Renal cortex interstitium (tissue), 11 donors: Measurements from ENCODE around the gene PGBD5. TPM values are rescaled to one million over a fixed set of nuclear protein-coding genes. Genes with fewer than 3 reads are reported as not detected.
"Not testable (repeated sequence)": the region's sequence is repeated elsewhere in the genome, so short reads cannot be mapped to it uniquely, and the experiment has no call there.

Source experiments
- DNase-seq, 11 donors: peaks; one replicate each; pipeline ENCODE4 v3.0.0-alpha.2; 2013; ENCODE audit warnings: low read depth in 9 of 11, low spot score in 4 of 11; ENCODE audit errors: extremely low read depth in 1 of 11
- polyA plus RNA-seq, 3 donors: library from polyadenylated mRNA; unstranded; fragments of 120-200 nt; gene quantifications; one replicate each; pipeline ENCODE4 v1.2.1, GENCODE V29; 2013; ENCODE audit not compliant: insufficient read length in 3 of 3

The PGBD5 gene
- polyA plus RNA-seq, 3 donors, result 7.0 to 8.1 (median 7.8) TPM

DNA sequence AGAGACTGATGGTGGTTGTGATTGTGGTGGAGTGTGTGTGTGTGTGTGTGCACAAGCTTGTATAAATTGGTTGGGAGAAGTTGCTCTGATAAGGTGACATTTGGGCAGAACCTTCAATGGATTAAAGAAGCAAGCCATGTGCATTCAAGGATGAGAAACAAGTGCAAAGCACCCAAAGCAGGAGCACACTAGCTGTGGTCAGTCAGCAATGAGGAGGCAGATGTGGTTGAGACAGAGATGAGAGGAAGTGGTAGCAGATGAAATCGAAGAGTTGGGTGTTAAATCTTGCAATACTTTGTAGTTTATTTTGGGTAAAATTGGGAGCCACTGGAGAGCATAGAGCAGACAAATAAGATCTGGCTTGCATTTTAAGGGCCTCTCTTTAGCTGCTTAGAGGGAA lies 4.4 kb upstream of the PGBD5 start:
- no peak for DNase-seq

DNA sequence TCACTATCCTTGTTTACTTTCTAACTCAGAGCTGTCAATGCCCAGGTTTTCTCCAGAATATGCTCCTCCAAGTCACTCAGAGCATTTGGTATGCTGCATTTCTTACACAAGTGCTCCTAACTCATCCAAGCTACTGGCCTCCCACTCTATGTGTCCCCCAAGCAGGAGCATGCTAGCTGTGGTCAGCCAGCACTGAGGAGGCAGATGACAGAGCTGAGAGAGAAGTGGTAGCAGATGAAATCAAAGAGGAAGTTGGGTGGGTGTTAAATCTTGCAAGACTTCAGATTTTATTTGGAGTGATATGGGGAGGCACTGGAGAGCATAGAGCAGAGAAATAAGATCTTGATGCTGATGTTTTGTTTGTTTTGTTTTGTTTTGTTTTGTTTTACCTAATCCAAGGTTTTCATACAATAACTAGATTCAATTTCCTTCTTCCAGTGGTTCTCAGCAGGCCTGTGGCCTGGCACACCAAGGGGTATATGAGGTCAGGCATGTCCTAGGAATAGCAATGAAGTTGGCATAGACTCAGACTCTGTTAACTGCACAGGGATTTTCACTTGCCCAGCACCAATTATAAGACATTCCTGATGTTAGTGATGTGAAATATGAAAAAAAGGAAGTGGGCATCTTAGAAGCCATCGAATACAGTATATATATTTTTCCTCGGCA lies 3.1 kb upstream of the PGBD5 start:
- no peak for DNase-seq

DNA sequence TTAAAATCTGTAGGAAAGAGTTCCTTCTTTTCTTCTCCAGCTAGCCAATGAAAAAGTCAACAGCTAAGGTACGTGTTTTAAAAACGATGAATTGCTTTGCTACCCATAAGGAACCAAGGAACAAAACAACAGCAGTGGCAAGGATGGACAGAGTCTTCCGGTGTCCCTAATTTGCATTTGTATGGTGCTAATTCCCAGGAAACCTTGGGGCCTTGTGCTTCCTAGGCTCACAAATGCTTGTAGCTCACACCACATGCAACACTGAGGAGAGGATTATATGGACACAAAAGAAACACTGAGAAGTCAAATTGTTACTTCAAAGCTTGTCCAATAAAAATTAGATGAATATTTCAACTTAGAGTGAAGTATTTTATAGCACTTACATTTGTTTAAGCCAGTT lies 1.8 kb upstream of the PGBD5 start:
- DNase-seq, result no peak

DNA sequence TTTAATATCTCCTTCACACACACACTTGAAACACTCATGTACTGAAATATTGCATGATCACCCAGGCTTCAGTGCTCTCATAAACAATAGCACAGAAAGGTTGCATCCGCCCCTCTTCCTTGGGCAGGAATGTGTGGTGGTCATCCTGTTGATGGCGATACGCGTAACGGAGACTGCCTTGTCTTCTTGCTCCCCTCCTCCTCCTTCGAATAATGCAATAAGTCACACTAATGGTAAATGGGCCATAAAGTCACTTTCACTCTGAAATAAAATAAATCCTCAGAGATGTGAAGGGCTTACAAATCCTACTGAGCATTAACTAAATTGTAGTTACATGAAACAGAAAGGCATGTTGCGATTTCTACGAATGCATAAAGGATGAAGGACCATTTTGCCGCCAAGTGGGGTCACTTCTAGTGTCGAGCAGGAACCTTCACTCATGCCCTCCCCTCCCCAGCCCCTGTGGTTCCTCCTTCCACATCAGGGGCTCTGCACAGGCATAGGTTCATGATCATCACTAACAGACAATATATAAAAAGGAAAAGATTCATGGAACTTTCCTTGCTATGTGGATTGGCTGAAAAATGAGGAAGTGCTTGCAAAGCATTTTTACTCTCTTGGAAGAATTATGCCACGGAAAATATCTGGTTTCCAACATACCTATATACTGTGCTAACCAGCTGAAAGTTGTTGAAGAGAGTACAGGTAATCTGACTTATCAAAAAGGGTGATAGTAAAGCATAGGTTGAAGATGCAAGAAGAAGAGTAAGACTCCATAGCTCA lies 1.2 kb upstream of the PGBD5 start:
- no peak for DNase-seq

DNA sequence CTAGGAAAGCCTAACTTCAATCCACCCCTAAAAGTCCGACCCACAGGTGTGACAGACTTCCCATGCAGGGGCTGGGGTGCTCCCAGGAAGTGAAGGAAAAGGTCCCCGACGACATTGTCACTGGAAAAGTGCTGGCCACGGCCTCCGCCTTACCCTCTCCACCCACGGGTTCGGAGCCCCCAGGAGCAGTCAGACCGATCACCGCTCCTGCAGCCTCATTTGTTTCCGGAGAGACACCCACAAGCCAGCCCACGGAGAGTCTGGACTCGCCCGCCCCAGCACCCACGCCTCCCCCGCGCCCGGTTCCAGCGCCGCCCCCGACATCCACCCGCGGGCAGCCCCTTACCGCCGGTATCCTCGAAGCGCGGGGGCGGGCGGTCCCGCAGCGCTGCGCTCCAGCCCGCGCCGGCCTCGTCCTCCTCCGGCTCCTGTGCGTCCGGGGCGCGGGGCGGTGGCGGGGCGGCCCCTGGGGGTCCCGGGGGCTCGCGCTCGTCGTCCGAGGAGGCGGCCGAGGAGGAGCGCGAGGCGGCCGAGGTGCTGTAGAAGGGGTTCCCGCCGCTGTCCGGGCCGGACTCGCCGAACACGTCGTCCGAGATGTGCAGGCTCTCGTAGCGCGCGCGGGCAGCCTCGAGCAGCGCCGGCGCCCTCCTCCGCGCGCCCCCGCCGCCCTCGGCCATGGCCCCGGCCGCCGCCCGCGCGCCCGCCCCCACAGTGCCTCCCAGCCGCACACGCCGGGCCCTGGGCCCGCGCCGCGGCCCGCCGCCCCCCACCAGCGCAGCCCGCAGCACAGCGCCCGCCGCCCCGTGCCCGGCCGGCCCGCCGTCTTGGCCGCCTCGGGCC lies 660 bp downstream of the PGBD5 start:
- no peak for DNase-seq

DNA sequence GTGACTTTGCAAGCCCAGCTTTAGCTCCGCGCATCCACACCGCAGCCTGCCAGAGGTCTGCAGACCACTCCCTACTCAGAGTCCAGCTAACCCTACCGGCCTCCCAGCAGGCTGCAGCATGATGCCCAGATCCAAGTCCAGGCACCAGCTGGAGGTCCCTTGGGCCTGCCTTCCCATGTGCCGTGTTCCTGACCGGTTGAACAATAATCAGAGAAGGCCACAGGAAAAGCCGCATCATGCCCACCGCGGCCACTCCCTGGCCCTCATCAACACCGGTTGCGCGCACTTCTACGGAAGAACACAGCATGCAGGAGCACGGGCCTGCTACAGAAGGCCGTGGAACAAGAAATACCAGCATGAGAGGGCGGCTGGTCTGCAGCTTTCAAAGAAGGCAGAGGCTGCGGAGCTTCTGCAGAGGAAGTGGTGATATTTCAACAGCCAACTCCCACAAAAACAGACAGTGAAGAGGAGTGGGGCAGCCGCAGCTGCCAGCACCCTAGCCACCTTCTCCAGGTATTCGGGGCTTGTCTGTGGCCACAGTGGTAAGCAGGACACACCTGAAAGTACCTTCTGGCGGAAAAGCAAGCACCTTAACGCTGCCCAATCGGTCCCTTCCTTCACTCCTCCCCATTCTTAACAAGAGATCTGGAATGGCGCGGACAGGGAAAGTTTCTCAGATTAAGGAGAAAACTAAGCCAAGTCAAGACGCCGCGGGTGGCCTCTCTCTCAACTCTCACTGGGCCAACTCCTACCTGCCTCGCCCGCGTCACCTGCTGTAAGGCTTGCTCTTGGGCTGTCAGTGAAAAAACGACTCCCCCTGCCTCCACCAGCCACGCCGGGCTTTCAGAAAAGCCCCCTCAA lies 1.5 kb downstream of the PGBD5 start:
- DNase-seq, result no peak

DNA sequence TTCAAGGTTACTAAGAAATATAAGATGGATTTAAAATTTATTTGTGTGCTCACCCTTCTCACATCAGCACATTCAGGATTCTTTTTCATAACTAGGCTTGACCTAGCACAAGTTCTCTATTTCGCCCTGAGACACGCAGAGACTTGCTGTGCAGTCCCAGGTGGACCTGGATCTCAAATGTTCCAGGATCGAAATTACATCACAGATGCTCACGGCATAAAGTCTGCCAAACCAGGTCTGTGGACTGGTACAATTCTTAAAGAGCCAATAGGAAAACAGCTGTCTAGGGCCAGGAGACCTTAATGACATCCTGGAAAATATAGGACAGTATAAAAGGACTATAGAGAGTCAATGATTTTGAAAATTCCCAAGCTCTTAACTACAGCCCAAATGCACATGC lies 2.2 kb downstream of the PGBD5 start:
- DNase-seq, result no peak

DNA sequence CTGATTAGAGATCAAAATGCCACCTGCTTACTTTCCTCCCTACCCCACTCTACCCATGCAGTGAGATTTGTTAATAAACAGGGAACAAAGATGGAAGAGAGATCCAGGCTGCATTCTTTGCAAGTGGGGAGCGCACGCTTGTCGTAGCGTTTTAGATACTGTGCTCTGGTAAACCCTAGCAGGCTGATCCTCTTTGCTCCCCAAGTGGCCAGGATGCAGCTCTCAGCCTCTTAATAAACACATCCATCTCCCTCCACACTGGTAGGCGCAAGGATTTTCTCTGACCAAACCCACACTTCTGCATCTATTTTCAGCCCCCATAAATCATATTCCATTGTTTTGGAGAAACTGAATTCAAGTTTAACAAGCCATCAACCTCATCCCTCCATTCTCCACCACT lies 2.9 kb downstream of the PGBD5 start:
- no peak for DNase-seq

DNA sequence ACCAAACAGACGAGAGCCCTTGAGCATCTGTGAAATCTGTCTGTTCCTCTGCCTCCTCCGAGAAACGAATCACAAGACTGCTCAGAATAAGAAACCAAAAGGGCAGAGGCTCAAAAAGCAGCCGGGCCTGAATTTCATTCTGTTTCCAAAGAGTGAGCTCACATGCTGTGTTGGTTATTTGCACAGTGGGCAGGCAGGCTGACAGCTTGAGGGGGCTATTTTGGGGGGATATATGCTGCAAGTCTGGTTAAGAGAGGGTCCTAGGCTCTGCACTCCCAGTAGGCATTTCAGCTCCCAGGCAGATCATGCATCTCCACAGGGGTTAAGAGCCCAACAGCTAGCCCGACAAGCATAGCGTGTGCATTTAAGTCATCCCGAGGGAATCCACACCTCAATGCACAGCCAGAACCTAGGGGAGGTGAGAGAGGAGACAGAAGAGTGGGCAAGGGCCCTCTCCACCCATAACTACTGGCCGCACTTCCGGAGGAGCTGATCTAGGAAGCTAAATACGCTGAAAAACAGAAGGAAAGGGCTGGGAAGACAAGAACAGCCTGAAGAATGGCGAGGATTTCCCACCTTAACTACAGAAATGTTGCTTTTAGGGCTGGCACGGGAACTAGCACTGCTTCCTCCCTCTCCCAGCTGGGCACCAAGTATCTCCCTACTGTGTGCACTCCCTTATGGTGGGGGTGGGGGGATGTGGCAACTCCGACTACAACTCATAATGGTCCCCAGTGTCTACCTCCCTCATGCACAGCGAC lies 3.7 kb downstream of the PGBD5 start:
- no peak for DNase-seq

DNA sequence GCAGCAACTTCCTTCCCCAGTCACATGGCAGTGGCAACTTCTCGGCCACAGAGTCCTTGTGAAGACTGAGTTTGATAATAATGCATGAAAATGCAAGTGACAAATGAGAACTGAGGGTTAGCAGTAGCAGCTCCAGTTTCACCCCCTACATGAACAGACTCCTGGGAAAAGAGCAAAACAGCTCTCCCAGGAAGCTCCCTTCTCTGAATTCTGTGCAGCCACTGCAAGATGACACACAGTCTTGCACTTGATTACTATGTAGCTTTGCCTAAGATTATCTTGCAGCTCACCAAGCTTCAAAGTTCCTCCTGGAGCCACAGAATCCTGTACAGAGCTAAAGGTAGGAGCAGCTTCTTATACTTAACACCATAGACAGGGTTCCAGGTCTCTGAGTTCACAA lies 4.7 kb downstream of the PGBD5 start:
- no peak for DNase-seq

DNA sequence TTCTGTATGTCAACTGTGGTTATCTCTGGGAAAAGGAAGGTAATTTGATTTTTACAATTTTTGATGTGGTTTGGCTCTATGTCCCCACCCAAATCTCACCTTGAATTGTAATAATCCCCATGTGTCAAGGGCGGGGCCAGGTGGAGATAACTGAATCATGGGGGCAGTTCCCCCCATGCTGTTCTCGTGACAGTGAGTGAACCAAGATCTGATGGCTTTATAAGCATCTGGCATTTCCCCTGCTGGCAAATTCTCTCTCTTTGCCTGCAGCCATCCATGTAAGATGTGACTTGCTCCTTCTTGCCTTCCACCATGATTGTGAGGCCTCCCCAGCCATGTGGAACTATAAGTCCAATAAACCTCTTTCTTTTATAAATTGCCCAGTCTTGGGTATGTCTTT lies 5.8 kb downstream of the PGBD5 start:
- DNase-seq, result not testable (repeated sequence)

DNA sequence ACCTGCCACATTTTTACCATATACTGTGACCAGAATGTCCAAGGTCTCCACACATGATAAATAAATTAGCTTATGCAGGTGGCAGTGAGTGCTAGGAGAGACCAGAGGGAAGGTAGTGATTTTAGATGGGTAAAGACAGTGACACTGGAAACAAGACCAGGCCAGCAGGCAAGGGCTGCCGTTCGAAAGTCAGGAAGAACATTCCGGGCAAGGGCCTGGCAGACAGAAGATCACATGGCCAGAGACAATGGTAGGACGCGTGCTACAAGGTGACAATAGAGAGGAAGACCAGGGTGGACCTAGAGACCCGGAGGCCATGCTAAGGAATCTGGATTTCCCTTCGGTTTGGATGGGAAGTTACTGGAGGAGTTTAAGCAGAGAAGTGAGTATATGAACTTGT lies 9.7 kb downstream of the PGBD5 start:
- no peak for DNase-seq

DNA sequence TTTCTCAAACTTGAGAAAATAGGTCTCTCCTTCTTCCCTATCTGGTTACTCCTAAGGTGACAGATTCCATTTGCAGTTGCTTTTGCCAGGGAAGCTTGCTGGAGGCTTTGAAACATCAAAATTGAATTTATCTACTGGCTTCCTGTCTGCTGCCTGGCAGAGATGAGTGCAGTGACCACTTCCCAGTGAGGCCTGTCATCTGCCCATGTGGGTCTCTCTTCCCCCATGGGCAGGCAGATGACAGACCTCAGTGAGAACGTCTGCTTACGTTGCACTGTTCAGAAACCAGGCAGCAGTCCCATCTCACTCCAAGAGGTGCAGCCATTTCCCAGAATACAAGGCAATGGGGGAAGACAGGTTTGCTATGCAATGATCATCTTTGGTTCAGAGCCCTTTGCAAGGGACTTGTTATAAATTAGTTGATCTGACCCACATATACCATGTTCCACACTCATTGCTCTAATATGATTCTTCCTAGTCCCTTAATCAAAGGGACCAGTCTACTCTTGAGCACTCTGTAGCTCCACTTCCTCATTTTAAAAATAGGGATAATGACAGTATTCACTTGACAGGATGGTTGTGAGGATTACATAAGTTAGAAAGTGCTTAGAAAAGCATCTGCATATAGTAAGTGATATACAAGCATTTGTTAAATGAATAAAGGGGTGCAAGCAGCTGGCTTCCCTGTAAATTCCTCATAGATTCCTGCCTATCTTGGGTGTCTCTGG lies 10.6 kb downstream of the PGBD5 start:
- no peak for DNase-seq

DNA sequence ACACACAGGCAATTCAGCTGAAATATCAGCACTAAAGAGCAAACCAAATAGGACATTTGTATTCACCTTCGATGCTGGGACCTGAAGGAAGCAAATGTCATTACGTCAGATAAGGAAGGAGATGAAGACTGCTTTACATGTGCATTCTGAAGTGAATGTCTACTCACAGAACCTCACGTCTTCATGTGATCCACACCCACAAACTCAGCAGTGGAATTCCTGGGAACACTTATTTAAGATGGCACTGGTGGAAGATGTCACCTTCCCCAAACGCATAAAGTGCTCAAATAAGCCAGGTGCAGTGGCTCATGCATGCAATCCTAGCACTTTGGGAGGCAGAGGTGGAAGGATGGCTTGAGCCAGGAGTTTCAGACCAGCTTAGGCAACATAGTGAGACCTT lies 11.4 kb downstream of the PGBD5 start:
- DNase-seq, result no peak

DNA sequence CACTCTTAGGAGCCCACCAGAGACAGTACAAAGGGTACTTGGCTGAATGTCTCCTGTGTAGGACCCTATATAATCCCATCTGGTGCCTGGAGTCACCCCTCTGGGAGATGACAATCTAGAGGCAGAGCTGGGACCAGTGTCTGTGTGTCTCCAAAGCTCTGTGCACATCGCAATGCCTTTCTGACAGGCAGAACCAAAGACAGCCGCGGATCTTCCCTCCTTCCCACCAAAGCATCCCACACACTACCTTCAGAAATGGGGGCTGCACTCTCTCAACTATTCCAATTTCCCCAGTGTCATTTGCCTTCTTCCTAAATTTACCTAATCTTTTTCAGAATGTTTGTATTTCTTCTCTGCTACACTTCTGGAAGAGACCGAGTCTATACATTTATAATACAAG lies 12.0 kb downstream of the PGBD5 start:
- no peak for DNase-seq

DNA sequence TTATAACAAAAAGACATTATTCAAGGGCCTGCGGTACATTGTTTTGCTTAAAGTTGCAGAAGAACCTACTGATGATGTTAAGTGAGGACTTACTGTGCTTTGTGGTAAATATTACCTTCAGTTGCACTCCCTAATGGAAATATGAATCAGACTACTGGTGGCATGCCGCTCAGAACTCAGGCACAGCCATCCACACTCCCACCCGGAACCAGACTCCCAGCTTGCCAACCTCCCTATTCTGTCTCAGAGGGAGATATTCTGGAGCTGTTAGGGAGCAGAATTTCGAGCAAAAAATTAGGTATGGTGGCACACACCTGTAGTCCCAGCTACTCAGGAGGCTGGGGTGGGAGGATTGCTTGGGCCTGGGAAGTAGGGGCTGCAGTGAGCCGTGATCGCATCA lies 13.1 kb downstream of the PGBD5 start:
- no peak for DNase-seq

DNA sequence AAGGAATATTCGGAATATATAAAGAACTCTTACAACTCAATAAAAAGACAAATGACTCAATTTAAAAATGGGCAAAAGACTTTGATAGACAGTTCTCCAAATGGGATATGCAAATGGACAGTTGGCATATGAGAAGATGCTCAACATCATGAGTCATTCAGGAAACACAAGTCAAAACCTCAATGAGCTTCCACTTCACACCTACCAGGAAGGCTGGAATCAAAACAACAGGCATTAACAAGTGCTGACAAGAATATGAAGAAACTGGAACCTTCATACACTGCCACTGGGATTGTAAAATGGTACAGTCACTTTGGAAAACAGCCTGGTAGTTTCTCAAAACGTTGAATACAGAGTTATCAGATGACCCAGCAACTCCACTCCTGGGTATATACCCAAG lies 17.2 kb downstream of the PGBD5 start:
- no peak for DNase-seq

DNA sequence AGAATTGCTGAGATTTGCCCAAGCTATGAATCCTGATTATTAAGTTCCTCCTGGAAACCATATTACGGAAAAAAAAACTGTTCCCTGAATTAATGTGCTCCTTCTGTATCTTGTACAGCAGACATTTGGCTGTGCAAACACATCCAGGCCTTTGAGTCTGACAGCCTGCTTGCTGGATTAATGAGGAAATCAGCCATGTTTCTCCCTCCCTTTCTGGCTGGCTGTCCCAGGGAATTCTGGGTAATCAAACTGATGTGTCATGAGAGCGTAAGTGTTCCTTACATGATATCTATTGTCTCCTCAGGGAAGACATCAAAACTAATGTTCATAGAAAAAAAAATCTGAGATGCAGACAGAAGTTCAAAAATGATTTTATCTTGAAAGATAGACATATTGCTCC lies 18.8 kb downstream of the PGBD5 start:
- DNase-seq, result no peak
